ENCODE data around the gene MEIKIN. TPM values are rescaled to one million over a fixed set of nuclear protein-coding genes. Genes with fewer than 3 reads are reported as not detected.

MEIKIN gene
- total and polyA plus RNA-seq, 2 donors (not counting 3 experiments of a cell fraction or from before 2014, with no cell fraction given), result not detected

DNA sequence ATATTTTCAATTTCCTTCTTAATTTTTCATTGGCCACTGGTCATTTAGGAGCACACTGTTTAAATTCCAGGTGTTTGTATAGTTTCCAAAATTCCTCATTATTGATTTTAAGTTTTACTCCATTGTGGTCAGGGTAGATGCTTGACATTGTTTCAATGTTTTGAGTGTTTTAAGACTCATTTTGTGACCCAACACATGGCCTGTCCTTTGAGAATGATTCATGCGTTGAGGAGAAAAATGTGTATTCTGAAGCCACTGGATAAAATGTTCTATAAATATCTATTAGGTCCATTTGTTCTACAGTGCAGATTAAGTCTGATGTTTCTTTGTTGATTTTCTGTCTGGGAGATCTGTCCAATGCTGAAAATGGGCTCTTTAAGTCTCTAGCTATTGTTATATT is 124.2 kb downstream of the MEIKIN start:
- DNase-seq (ENCODE audit: low read depth, low spot score) (no peak), FAIRE-seq (no peak)
- no peak overlapping the region for H3K27ac ChIP-seq (ENCODE audit: insufficient read depth, low read depth, low read length)
- no peak overlapping the region for H3K4me2 ChIP-seq (ENCODE audit: insufficient read depth, low read length)
- BruUV-seq (replicated peaks), result no TSS peak
- POLR2A ChIA-PET, result no interaction called here
- H3K4me1 ChIP-seq (ENCODE audit: control insufficient read depth, extremely low read depth, insufficient read depth, low read length), result no peaks in the 10 kb centered on the region
- dilution Hi-C loops (cut with MboI; ENCODE audit: extremely low pct_ligation_motif_present, low sequenced_read_pairs), result no loop called here
- H3K9ac ChIP-seq (replicated peaks; ENCODE audit: extremely low read depth, insufficient read depth, low read length), result no peak overlapping the region
- H4K20me1 ChIP-seq (replicated peaks; ENCODE audit: control insufficient read depth, extremely low read depth, insufficient read depth, low read length), result no peaks in the 10 kb centered on the region
- no peaks in the 10 kb centered on the region for H3K9me1 ChIP-seq (replicated peaks; ENCODE audit: control insufficient read depth, extremely low read depth, insufficient read depth, low read length)
- H3K36me3 ChIP-seq (ENCODE audit: control insufficient read depth in 2 of 2, extremely low read depth in 1 of 2, insufficient read depth in 2 of 2, low read length in 2 of 2), result no peaks in the 10 kb centered on the region
- intact Hi-C loops (cut with micrococcal nuclease), result no loop called here
- H3K4me3 ChIP-seq (replicated peaks in 1 of 3; ENCODE audit: insufficient read depth in 1 of 3, low read depth in 1 of 3, low read length in 3 of 3), result no peak overlapping the region
- H2AFZ ChIP-seq (ENCODE audit: low read depth, low read length), result no peak overlapping the region
- H3K27me3 ChIP-seq (ENCODE audit: control insufficient read depth in 2 of 2, insufficient read depth in 2 of 2, low read length in 2 of 2), result peaks cover 0 to 2% of the 10 kb centered on the region in 2 experiments
- CTCF ChIA-PET, result interaction anchor here (0.6 kb wide), 1 partner anchor 390 kb away, joined by 4 read pairs; no protein-coding TSS in a partner anchor
- TF ChIP-seq FOS (IDR thresholded peaks at IDR 0.05; ENCODE audit: borderline replicate concordance, insufficient read depth, low read length) (no peak), JUN (IDR thresholded peaks at IDR 0.05; ENCODE audit: borderline replicate concordance, insufficient read depth, insufficient read length, low read depth) (no peak), GATA2 (IDR thresholded peaks at IDR 0.05; ENCODE audit: insufficient read depth, insufficient read length, low read depth, low read length) (no peak), POLR2A (IDR thresholded peaks at IDR 0.05; ENCODE audit: low read depth, low read length) (no peak), POLR2AphosphoS5 (IDR thresholded peaks at IDR 0.05; ENCODE audit: insufficient read depth, low read depth, low read length) (no peak), EZH2 (IDR thresholded peaks at IDR 0.05; ENCODE audit: borderline replicate concordance, low read depth, low read length, severe bottlenecking) (no peak), MYC (IDR thresholded peaks at IDR 0.05; ENCODE audit: low read depth, low read length) (no peak)
- TF ChIP-seq, protein P1, sequence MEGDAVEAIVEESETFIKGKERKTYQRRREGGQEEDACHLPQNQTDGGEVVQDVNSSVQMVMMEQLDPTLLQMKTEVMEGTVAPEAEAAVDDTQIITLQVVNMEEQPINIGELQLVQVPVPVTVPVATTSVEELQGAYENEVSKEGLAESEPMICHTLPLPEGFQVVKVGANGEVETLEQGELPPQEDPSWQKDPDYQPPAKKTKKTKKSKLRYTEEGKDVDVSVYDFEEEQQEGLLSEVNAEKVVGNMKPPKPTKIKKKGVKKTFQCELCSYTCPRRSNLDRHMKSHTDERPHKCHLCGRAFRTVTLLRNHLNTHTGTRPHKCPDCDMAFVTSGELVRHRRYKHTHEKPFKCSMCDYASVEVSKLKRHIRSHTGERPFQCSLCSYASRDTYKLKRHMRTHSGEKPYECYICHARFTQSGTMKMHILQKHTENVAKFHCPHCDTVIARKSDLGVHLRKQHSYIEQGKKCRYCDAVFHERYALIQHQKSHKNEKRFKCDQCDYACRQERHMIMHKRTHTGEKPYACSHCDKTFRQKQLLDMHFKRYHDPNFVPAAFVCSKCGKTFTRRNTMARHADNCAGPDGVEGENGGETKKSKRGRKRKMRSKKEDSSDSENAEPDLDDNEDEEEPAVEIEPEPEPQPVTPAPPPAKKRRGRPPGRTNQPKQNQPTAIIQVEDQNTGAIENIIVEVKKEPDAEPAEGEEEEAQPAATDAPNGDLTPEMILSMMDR (IDR thresholded peaks at IDR 0.05; ENCODE audit: extremely low read depth in 1 of 2, insufficient read depth in 1 of 2, low read depth in 1 of 2, low read length in 2 of 2), result no peak
- TF ChIP-seq, protein P2, sequence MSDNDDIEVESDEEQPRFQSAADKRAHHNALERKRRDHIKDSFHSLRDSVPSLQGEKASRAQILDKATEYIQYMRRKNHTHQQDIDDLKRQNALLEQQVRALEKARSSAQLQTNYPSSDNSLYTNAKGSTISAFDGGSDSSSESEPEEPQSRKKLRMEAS (IDR thresholded peaks at IDR 0.05; ENCODE audit: insufficient read depth, insufficient read length), result no peak
- no peaks in the 10 kb centered on the region for H3K9me3 ChIP-seq (replicated peaks; ENCODE audit: control insufficient read depth, insufficient read depth, low read length)
- no peaks in the 10 kb centered on the region for H3K79me2 ChIP-seq (ENCODE audit: control insufficient read depth, insufficient read depth, low read length)

All from endothelial cell of umbilical vein (primary cell).